Suppressor macrophage (primary cell): ENCODE measurements around the gene TACO1.

ENCODE experiments used
- DNase-seq, 4 experiments: peaks; one replicate each; pipeline ENCODE4 v3.0.0-alpha.2; 2020 to 2022

The TACO1 gene

GRCh38 chr17:63601439-63602371 is 1.0 kb downstream of the TACO1 start:
- DNase-seq: no peak

GRCh38 chr17:63609816-63610573 is 9.3 kb downstream of the TACO1 start:
- no peak for DNase-seq

- DNase-seq: no peak
Observed at GRCh38 chr17:63610854-63611253, 10.2 kb downstream of the TACO1 start.

- DNase-seq: no peak
Observed at GRCh38 chr17:63611354-63611753, 10.7 kb downstream of the TACO1 start.

GRCh38 chr17:63613663-63614062 is 13.0 kb downstream of the TACO1 start:
- no peak for DNase-seq

- no peak for DNase-seq
Observed at GRCh38 chr17:63621229-63621683, 20.6 kb downstream of the TACO1 start.

GRCh38 chr17:63621684-63622573 is 21.2 kb downstream of the TACO1 start, which contains the start of gene MAP3K3:
MAP3K3 (plus strand) TSS chr17:63622417; CDS start chr17:63622760, 343 bp downstream.
- DNase-seq: peak; percentile 100

- peak; percentile 66 to 91 (median 84) for DNase-seq
Observed at GRCh38 chr17:63622574-63623390, 22.1 kb downstream of the TACO1 start.

GRCh38 chr17:63623786-63624530 is 23.3 kb downstream of the TACO1 start:
- peak in 2 of 4 experiments; percentile 37 to 45 for DNase-seq

- DNase-seq: peak in 2 of 4 experiments; percentile 48 to 51
Observed at GRCh38 chr17:63624531-63624880, 23.8 kb downstream of the TACO1 start.

GRCh38 chr17:63626551-63627180 is 26.0 kb downstream of the TACO1 start:
- peak in 3 of 4 experiments; percentile 32 to 58 (median 50) for DNase-seq

GRCh38 chr17:63629627-63630026 is 28.9 kb downstream of the TACO1 start:
- DNase-seq: no peak

GRCh38 chr17:63631062-63631461 is 30.4 kb downstream of the TACO1 start:
- DNase-seq: peak in 1 of 4 experiments; percentile 35

GRCh38 chr17:63631626-63632025 is 30.9 kb downstream of the TACO1 start:
- DNase-seq: no peak

GRCh38 chr17:63633742-63634141 is 33.0 kb downstream of the TACO1 start:
- no peak for DNase-seq

GRCh38 chr17:63634163-63634562 is 33.5 kb downstream of the TACO1 start:
- DNase-seq: peak; percentile 82 to 92 (median 88)

- DNase-seq: no peak
Observed at GRCh38 chr17:63634816-63635215, 34.1 kb downstream of the TACO1 start.

GRCh38 chr17:63635290-63635689 is 34.6 kb downstream of the TACO1 start:
- DNase-seq: peak in 3 of 4 experiments; percentile 21 to 56 (median 48)

- no peak for DNase-seq
Observed at GRCh38 chr17:63635787-63636186, 35.1 kb downstream of the TACO1 start.

- DNase-seq: no peak
Observed at GRCh38 chr17:63639125-63639524, 38.4 kb downstream of the TACO1 start.
